IMR-90 (cell line): ENCODE results near the gene SIK3. TPM values are rescaled to one million over a fixed set of nuclear protein-coding genes. Genes with fewer than 3 reads are reported as not detected.

Experiments
- ATAC-seq: fragments of 200-7000 bp; cut with Tn5 transposase; 2 replicates; pipeline ENCODE4 v1.9.1; 2020; ENCODE audit warnings: low read depth, mild to moderate bottlenecking, moderate library complexity
- BruUV-seq: library from RNA; stranded (reverse); fragments of 400-500 nt; replicated peaks from 2 replicates; lab custom pipeline; 2021; lab: Mats Ljungman, UMichigan
- CTCF ChIA-PET: fragments of 300-600 bp; formaldehyde crosslinking; extraction: SDS; loops from one replicate; lab custom pipeline; 2021; ENCODE audit warnings: antibody characterized with exemption; lab: Yijun Ruan, JAX
- POLR2A ChIA-PET: fragments of 300-600 bp; sonication (Branson Sonifier 250); formaldehyde crosslinking; loops from one replicate; lab custom pipeline; 2022; ENCODE audit warnings: antibody characterized with exemption; ENCODE audit not compliant: unreplicated experiment; lab: Charles Lee
- DNase-seq: peaks from one replicate; pipeline ENCODE4 v3.0.0; 2013
- H2AFZ ChIP-seq: replicated peaks from 2 replicates; pipeline ENCODE3; 2013; ENCODE audit warnings: low read length, mild to moderate bottlenecking; ENCODE audit not compliant: poor library complexity
- H2AK5ac ChIP-seq: 2 replicates; pipeline ENCODE4 v1.6.1; 2013; ENCODE audit warnings: low read depth, low read length, inconsistent platforms
- H2AK9ac ChIP-seq: replicated peaks from 2 replicates; pipeline ENCODE3; 2013; ENCODE audit warnings: mild to moderate bottlenecking, low read depth, low read length, moderate library complexity; ENCODE audit not compliant: poor library complexity
- H2BK120ac ChIP-seq: 2 replicates; pipeline ENCODE4 v1.6.1; 2013; ENCODE audit warnings: low read depth, low read length, inconsistent platforms
- H2BK15ac ChIP-seq: 3 replicates; pipeline ENCODE4 v1.6.1; 2013; ENCODE audit warnings: low read depth, low read length, inconsistent platforms
- H2BK20ac ChIP-seq: 2 replicates; pipeline ENCODE4 v1.6.1; 2013; ENCODE audit warnings: low read depth, mild to moderate bottlenecking, inconsistent platforms, low read length, moderate library complexity
- H2BK5ac ChIP-seq: 2 replicates; pipeline ENCODE4 v1.6.1; 2013; ENCODE audit warnings: mild to moderate bottlenecking, low read depth, low read length, inconsistent platforms; ENCODE audit not compliant: poor library complexity, severe bottlenecking
- H3K14ac ChIP-seq: replicated peaks from 2 replicates; pipeline ENCODE4 v1.6.1; 2013; ENCODE audit warnings: low read depth, low read length, inconsistent platforms
- H3K18ac ChIP-seq: 2 replicates; pipeline ENCODE4 v1.6.1; 2013; ENCODE audit warnings: low read depth, low read length, control low read depth
- H3K23ac ChIP-seq: 2 replicates; pipeline ENCODE4 v1.6.1; 2013; ENCODE audit warnings: low read depth, low read length, inconsistent platforms
- H3K27ac ChIP-seq: 2 replicates; pipeline ENCODE4 v1.5.1; 2013; ENCODE audit warnings: mild to moderate bottlenecking, control low read depth, low read length; ENCODE audit not compliant: insufficient read depth
- H3K27me3 ChIP-seq: 2 replicates; pipeline ENCODE4 v1.6.1; 2013; ENCODE audit warnings: low read length; ENCODE audit not compliant: control insufficient read depth, insufficient read depth
- H3K36me3 ChIP-seq: 2 replicates; pipeline ENCODE4 v1.6.1; 2013; ENCODE audit warnings: low read length, mixed read lengths; ENCODE audit not compliant: control insufficient read depth, insufficient read depth
- H3K4ac ChIP-seq: 2 replicates; pipeline ENCODE4 v1.6.1; 2013; ENCODE audit warnings: low read depth, low read length, inconsistent platforms
- H3K4me1 ChIP-seq: 2 replicates; pipeline ENCODE4 v1.6.1; 2013; ENCODE audit warnings: low read length, mixed read lengths; ENCODE audit not compliant: control insufficient read depth, insufficient read depth
- H3K4me2 ChIP-seq: 2 replicates; pipeline ENCODE4 v1.6.1; 2013; ENCODE audit warnings: low read depth, mild to moderate bottlenecking, control low read depth, low read length, moderate library complexity
- H3K4me3 ChIP-seq: 2 replicates; pipeline ENCODE4 v1.5.1; 2013; ENCODE audit warnings: low read depth, mild to moderate bottlenecking, control low read depth, low read length, moderate library complexity; ENCODE audit not compliant: insufficient read depth
- H3K56ac ChIP-seq: 2 replicates; pipeline ENCODE4 v1.6.1; 2013; ENCODE audit warnings: low read length, inconsistent platforms; ENCODE audit not compliant: insufficient read depth; ENCODE audit errors: extremely low read depth
- H3K79me1 ChIP-seq, 2 experiments: 2 replicates each; pipeline ENCODE4 v1.6.1; 2013; ENCODE audit warnings: low read length in 2 of 2, inconsistent platforms in 1 of 2, low read depth in 1 of 2
- H3K9ac ChIP-seq: 2 replicates; pipeline ENCODE4 v1.6.1; 2013; ENCODE audit warnings: low read depth, low read length, control low read depth
- H3K9me1 ChIP-seq: 2 replicates; pipeline ENCODE4 v1.6.1; 2013; ENCODE audit warnings: low read length, inconsistent platforms; ENCODE audit not compliant: insufficient read depth
- H3K9me3 ChIP-seq: 2 replicates; pipeline ENCODE4 v1.6.1; 2013; ENCODE audit warnings: low read length; ENCODE audit not compliant: control insufficient read depth, insufficient read depth
- H4K20me1 ChIP-seq: 2 replicates; pipeline ENCODE4 v1.6.1; 2013; ENCODE audit warnings: low read length, inconsistent platforms; ENCODE audit not compliant: insufficient read depth
- H4K5ac ChIP-seq: 2 replicates; pipeline ENCODE4 v1.6.1; 2013; ENCODE audit warnings: mild to moderate bottlenecking, low read depth, low read length, control low read depth
- H4K8ac ChIP-seq, 2 experiments: 2 replicates each; pipeline ENCODE4 v1.6.1; 2013; ENCODE audit warnings: low read depth in 2 of 2, low read length in 2 of 2, control low read depth in 1 of 2, inconsistent platforms in 1 of 2
- H4K91ac ChIP-seq: 2 replicates; pipeline ENCODE4 v1.6.1; 2013; ENCODE audit warnings: low read depth, low read length, inconsistent platforms; ENCODE audit not compliant: insufficient read depth
- BHLHE40 ChIP-seq: fragments of 150-350 bp; IDR thresholded peaks from 2 replicates; pipeline ENCODE4 v1.6.1; 2016; ENCODE audit warnings: mild to moderate bottlenecking, low read depth, low read length
- CEBPB ChIP-seq: IDR thresholded peaks from 2 replicates; pipeline ENCODE4 v1.6.1; 2012; ENCODE audit warnings: low read depth, low read length, improper control_type of control experiment
- NFE2L2 ChIP-seq: fragments of 150-350 bp; IDR thresholded peaks from 2 replicates; pipeline ENCODE4 v1.6.1; 2016; ENCODE audit warnings: low read depth, mild to moderate bottlenecking, low read length
- USF2 ChIP-seq: fragments of 150-350 bp; IDR thresholded peaks from 2 replicates; pipeline ENCODE4 v1.6.1; 2017; ENCODE audit warnings: mild to moderate bottlenecking, antibody characterized with exemption, low read length, low read depth
- WGBS, 2 experiments: methylation state at CpG; one replicate each; pipeline versions ENCODE4 v1.1.5 to v1.1.7; 2013; ENCODE audit warnings: missing lambda C conversion rate in 2 of 2; ENCODE audit not compliant: insufficient read length in 1 of 2; ENCODE audit errors: extremely low coverage in 2 of 2; 5-methylcytosine and 5-hydroxymethylcytosine counted together
- dilution Hi-C: fragments of 300-500 bp; cut with HindIII; formaldehyde crosslinking; loops from one replicate; pipeline ENCODE4 v1.14.3; 2018; ENCODE audit warnings: low sequenced_read_pairs; ENCODE audit not compliant: unreplicated experiment
- in situ Hi-C: fragments of 300-500 bp; cut with MboI; formaldehyde crosslinking; loops from 3 replicates; pipeline ENCODE4 v1.14.3; 2019; ENCODE audit warnings: low sequenced_read_pairs, inconsistent platforms, mixed read lengths
- intact Hi-C: fragments of 100-400 bp; cut with micrococcal nuclease; formaldehyde crosslinking; loops from 2 replicates; pipeline ENCODE4 v1.10.0; 2022
- polyA plus RNA-seq, 3 experiments: library from polyadenylated mRNA; depleted of rRNA; stranded (reverse); fragments of >200 nt; gene quantifications; 2 replicates each; pipeline ENCODE4 v1.2.3, GENCODE V29; 2012; ENCODE audit warnings: low replicate concordance in 1 of 3
- total RNA-seq: library from RNA; depleted of rRNA; stranded (reverse); fragments of >200 nt; gene quantifications from 2 replicates; pipeline ENCODE4 v1.2.3, GENCODE V29; 2012

The SIK3 gene
- total and polyA plus RNA-seq, 2 of the 4 experiments (the other 2 are of a cell fraction) = 8.2 to 9.1 TPM

GRCh38 chr11:117134431-117134830 lies 36.2 kb upstream of the SIK3 start:
- dilution Hi-C loops (no loop called here), intact Hi-C loops (no loop called here), in situ Hi-C loops (no loop called here)
- H2AFZ ChIP-seq = no peak overlapping the region
- no peaks in the 10 kb centered on the region for H3K36me3 ChIP-seq
- H3K56ac ChIP-seq = no peak overlapping the region
- 67% methylated on average over 1 of the region's 3 CpGs; no CpG with 5 or more reads in 1 of the 2 experiments for WGBS, 2 experiments
- H3K79me1 ChIP-seq = no peaks in the 10 kb centered on the region
- no peak overlapping the region for H4K91ac ChIP-seq
- no peak overlapping the region for H3K4ac ChIP-seq
- H2AK5ac ChIP-seq = no peak overlapping the region
- H2AK9ac ChIP-seq = no peak overlapping the region
- no TSS peak for BruUV-seq
- no peak overlapping the region for H3K18ac ChIP-seq
- no peak overlapping the region for H3K27ac ChIP-seq
- ChIA-PET POLR2A (no interaction called here), CTCF (no interaction called here)
- H3K27me3 ChIP-seq = no peaks in the 10 kb centered on the region
- TF ChIP-seq NFE2L2 (no peak), CEBPB (no peak), BHLHE40 (no peak), USF2 (no peak)
- no peak overlapping the region for H2BK120ac ChIP-seq
- H2BK15ac ChIP-seq = no peak overlapping the region
- no peak for ATAC-seq
- no peak for DNase-seq
- no peak overlapping the region for H2BK20ac ChIP-seq
- H3K4me1 ChIP-seq = no peaks in the 10 kb centered on the region
- H3K9me1 ChIP-seq = no peaks in the 10 kb centered on the region
- H3K23ac ChIP-seq = no peak overlapping the region
- H4K8ac ChIP-seq = no peak overlapping the region
- no peak overlapping the region for H3K4me2 ChIP-seq
- no peaks in the 10 kb centered on the region for H4K20me1 ChIP-seq
- H3K9ac ChIP-seq = no peak overlapping the region
- H3K4me3 ChIP-seq = no peak overlapping the region
- H4K5ac ChIP-seq = no peak overlapping the region
- no peaks in the 10 kb centered on the region for H3K9me3 ChIP-seq
- no peak overlapping the region for H2BK5ac ChIP-seq
- no peak overlapping the region for H3K14ac ChIP-seq
